HG03103 (cell line): ENCODE data around the gene NTRK1.

ENCODE experiments used
- ATAC-seq: cut with Tn5 transposase; IDR thresholded peaks from one replicate; pipeline ENCODE4 v1.9.1; 2021; ENCODE audit warnings: low read depth; ENCODE audit not compliant: unreplicated experiment

Gene NTRK1

GRCh38 chr1:156836892-156837291 is 23.8 kb upstream of the NTRK1 start:
- ATAC-seq = no peak

- no peak for ATAC-seq
These were observed 21.7 kb upstream of the NTRK1 start for GRCh38 chr1:156838972-156839371.

- no peak for ATAC-seq
These were observed 21.1 kb upstream of the NTRK1 start for GRCh38 chr1:156839426-156840109.

GRCh38 chr1:156840186-156840897 is 20.3 kb upstream of the NTRK1 start:
- ATAC-seq = no peak

- ATAC-seq = no peak
These were observed 19.8 kb upstream of the NTRK1 start for GRCh38 chr1:156840898-156841279.

- ATAC-seq = no peak
These were observed 19.3 kb upstream of the NTRK1 start for GRCh38 chr1:156841295-156841855.

GRCh38 chr1:156842618-156843300 is 17.9 kb upstream of the NTRK1 start:
- no peak for ATAC-seq

- ATAC-seq = no peak
These were observed 16.6 kb upstream of the NTRK1 start for GRCh38 chr1:156844102-156844501.

- ATAC-seq = no peak
These were observed 16.0 kb upstream of the NTRK1 start for GRCh38 chr1:156844638-156845037.

GRCh38 chr1:156845055-156845952 is 15.4 kb upstream of the NTRK1 start:
- ATAC-seq = no peak

- ATAC-seq = no peak
These were observed 14.6 kb upstream of the NTRK1 start for GRCh38 chr1:156845953-156846545.

GRCh38 chr1:156846643-156847042 is 14.0 kb upstream of the NTRK1 start:
- no peak for ATAC-seq

GRCh38 chr1:156847591-156848460 is 12.8 kb upstream of the NTRK1 start:
- no peak for ATAC-seq

GRCh38 chr1:156848461-156849150 is 12.1 kb upstream of the NTRK1 start:
- ATAC-seq = no peak

GRCh38 chr1:156849151-156849496 is 11.5 kb upstream of the NTRK1 start:
- ATAC-seq = no peak

- no peak for ATAC-seq
These were observed 8.8 kb upstream of the NTRK1 start for GRCh38 chr1:156851779-156852417.

GRCh38 chr1:156852418-156852874 is 8.2 kb upstream of the NTRK1 start:
- no peak for ATAC-seq

- no peak for ATAC-seq
These were observed 6.9 kb upstream of the NTRK1 start for GRCh38 chr1:156853761-156854160.
